AG10803 (cell line): Measurements from ENCODE around the gene NDUFA3.

Experiments used
- DNase-seq: peaks from one replicate; pipeline ENCODE4 v3.0.0; 2010; ENCODE audit warnings: low read depth
- H3K4me3 ChIP-seq: 2 replicates; pipeline ENCODE4 v1.5.1; 2011; ENCODE audit warnings: mild to moderate bottlenecking, low read length, control low read depth
- TF ChIP-seq, protein P1 (sequence below): conservative IDR thresholded peaks from 2 replicates; pipeline ENCODE4 v1.5.1; 2011; ENCODE audit warnings: mild to moderate bottlenecking, low read length, control low read depth, inconsistent platforms

The NDUFA3 gene

DNA sequence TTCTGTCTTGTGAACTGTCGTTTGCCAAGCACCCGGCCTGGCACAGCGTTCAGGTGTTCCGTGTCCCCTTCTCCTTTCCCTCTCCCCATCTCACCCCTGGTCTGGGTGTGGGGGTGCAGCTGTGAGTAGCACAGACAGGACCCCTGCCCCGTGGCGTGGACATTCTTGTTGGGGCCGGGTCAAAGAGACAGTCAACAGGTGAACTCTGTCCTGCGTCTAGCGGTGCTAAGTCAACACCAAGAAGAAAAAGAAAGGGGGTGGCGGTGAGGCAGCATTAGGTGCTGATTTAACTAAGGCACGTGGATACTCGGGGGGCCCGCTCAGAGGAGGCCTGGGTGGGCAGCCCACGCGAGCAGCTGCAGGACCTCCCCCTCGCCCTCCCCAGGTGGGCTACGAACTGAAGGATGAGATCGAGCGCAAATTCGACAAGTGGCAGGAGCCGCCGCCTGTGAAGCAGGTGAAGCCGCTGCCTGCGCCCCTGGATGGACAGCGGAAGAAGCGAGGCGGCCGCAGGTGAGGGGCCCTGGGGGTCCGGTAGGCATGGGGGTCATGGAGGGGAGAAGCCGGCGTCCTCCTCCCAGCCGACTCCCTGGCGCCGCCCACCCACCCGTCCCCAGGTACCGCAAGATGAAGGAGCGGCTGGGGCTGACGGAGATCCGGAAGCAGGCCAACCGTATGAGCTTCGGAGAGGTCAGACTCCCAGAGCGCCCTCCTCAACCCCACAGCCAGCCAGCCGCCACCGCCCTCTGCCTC, 25.2 kb downstream of the NDUFA3 start:
- TF ChIP-seq, protein P1, sequence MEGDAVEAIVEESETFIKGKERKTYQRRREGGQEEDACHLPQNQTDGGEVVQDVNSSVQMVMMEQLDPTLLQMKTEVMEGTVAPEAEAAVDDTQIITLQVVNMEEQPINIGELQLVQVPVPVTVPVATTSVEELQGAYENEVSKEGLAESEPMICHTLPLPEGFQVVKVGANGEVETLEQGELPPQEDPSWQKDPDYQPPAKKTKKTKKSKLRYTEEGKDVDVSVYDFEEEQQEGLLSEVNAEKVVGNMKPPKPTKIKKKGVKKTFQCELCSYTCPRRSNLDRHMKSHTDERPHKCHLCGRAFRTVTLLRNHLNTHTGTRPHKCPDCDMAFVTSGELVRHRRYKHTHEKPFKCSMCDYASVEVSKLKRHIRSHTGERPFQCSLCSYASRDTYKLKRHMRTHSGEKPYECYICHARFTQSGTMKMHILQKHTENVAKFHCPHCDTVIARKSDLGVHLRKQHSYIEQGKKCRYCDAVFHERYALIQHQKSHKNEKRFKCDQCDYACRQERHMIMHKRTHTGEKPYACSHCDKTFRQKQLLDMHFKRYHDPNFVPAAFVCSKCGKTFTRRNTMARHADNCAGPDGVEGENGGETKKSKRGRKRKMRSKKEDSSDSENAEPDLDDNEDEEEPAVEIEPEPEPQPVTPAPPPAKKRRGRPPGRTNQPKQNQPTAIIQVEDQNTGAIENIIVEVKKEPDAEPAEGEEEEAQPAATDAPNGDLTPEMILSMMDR = no peak
- no peak for DNase-seq
- H3K4me3 ChIP-seq = no peak overlapping the region

DNA sequence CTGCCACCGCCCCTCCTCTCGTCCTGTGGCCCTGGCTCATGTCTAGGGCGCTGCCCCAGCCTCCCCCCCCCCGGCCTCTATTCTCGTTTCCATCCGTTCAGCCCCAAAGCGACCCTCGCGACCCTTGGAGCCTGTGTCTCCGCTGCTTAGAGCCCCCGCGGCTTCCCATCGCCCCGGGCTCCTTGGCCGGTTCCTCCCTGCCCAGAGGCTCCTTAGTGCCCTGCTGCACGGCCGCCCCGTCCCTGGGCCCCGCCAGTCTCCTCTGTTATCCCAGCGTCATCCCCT, 25.7 kb downstream of the NDUFA3 start:
- H3K4me3 ChIP-seq = no peak overlapping the region
- TF ChIP-seq, protein P1 = no peak
- DNase-seq = no peak

DNA sequence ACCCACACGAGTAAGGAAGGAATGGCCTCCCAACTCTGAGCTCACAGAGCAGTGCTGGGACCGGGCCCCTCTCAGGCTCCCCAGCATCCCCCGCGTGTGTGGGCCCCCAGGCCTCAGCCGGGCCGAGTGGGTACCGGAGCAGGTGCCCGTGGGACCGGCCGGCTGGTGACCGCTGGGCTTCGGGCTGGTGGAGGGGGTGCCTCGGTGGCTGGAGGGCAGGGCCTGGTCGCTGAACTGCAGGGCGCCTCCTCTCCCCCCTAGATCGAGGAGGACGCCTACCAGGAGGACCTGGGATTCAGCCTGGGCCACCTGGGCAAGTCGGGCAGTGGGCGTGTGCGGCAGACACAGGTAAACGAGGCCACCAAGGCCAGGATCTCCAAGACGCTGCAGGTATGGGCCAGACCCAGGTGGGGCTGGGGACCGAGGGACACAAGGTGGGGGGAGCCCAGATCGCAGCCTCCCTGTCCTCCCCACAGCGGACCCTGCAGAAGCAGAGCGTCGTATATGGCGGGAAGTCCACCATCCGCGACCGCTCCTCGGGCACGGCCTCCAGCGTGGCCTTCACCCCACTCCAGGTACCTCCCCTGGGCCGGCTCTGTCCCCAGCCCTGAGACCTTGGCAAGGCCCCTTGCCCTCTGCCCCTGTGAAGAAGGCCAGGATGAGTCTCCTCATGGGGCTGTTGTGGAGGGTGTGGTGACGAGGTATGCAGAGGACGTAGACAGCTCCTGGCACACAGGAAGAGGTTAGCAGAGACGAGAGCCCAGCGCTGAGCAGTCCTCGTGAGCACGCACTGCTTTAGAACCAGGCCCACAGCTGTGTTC, 26.4 kb downstream of the NDUFA3 start:
- TF ChIP-seq, protein P1 = no peak
- no peak for DNase-seq
- no peak overlapping the region for H3K4me3 ChIP-seq

DNA sequence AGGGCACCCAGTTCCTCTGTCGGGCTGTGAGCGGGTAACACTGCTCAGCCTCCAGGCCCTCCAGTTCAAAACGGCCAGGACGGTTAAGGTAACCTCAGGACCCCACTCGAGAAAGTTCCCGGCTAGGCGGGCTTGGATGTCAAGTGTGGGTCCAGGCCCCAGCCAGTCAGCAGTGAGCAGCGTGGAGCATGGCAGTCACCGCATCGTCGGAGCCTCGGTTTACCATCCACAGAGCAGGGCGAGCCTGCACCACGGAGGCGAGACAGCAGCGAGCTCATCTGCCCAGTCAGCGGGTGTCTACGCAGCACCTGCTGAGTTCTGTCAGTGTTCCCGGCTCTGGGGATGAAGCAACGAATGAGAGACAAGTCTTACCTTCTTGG, 27.0 kb downstream of the NDUFA3 start:
- H3K4me3 ChIP-seq = no peak overlapping the region
- no peak for DNase-seq
- TF ChIP-seq, protein P1 = no peak

DNA sequence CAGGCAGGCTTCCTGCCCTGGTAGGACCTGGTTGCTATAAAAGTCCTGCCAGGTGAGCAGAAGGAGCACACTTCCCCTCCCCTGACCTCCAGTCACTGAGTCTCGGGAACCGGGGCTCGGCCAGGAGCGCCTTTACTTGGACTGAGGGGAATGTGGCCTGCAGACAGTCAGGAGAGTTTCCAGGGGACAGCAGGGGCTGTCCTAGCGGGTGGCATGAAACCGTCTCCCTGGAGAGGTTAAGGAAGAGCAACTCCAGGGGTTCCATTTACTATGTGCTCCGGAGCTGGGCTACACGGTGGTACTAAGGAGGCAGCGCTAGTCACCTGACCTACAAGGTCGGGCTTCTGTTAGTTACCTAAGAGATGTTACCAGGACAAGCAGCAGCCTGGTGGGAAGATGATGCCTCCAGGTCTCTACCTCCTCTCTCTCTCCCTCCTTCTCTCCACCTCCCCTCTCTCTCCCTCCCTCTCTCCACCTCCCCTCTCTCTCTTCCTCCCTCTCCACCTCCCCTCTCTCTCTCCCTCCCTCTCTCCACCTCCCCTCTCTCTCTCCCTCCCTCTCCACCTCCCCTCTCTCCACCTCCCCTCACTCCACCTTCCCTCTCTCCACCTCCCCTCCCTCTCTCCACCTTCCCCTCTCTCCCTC, 30.8 kb downstream of the NDUFA3 start:
- TF ChIP-seq, protein P1 = no peak
- H3K4me3 ChIP-seq = no peak overlapping the region
- peak; percentile 40 for DNase-seq

DNA sequence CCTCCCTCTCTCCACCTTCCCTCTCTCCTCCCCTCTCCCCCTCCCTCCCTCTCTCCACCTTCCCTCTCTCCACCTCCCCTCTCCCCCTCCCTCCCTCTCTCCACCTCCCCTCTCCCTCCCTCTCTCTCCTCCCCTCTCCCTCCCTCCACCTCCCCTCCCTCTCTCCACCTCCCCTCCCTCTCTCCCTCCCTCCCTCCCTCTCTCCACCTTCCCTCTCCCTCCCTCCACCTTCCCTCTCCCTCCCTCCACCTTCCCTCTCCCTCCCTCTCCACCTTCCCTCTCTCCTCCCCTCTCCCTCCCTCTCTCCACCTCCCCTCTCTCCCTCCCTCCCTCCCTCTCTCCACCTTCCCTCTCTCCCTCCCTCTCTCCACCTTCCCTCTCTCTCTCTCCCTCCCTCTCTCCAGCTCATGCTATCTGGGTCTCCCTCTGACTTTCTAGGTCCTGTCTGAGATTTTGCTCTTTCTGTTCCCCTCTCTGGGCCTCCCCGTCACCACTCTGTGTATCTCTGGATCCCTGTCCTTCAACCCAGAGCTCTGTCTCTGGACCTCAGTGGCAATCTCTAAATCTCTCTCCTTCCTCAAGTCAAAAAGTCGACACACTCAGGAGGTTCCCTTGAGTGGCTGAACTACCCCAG, 31.4 kb downstream of the NDUFA3 start:
- DNase-seq = no peak
- TF ChIP-seq, protein P1 = no peak
- no peak overlapping the region for H3K4me3 ChIP-seq
